ENCODE measurements around the gene NFE2.

DNA sequence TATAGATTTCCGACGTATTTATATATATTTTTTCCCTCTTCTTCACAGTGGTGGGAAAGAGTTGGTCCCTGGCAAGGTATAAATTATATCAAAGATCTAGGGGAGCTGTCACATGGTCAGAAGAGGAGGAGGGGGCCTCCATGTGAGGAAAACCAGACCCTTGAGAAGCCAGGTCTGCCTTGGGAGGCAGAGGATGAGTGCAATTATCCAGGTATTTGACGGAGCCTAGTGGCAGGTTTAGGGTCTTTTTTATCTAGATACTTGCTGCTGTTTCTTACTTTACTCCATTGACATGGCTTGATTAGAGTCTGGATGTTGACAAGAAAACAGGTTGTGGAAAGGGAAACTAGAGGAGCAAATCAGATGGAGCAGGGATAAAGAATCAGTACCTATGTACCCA, 29.6 kb upstream of the NFE2 start:
- TF ChIP-seq POLR2A (IDR thresholded peaks at IDR 0.05): no peak
- TF ChIP-seq, protein P1, sequence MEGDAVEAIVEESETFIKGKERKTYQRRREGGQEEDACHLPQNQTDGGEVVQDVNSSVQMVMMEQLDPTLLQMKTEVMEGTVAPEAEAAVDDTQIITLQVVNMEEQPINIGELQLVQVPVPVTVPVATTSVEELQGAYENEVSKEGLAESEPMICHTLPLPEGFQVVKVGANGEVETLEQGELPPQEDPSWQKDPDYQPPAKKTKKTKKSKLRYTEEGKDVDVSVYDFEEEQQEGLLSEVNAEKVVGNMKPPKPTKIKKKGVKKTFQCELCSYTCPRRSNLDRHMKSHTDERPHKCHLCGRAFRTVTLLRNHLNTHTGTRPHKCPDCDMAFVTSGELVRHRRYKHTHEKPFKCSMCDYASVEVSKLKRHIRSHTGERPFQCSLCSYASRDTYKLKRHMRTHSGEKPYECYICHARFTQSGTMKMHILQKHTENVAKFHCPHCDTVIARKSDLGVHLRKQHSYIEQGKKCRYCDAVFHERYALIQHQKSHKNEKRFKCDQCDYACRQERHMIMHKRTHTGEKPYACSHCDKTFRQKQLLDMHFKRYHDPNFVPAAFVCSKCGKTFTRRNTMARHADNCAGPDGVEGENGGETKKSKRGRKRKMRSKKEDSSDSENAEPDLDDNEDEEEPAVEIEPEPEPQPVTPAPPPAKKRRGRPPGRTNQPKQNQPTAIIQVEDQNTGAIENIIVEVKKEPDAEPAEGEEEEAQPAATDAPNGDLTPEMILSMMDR (IDR thresholded peaks at IDR 0.05): no peak
